ENCODE data around the gene CCR4.
"Not testable (repeated sequence)": the region's sequence is repeated elsewhere in the genome, so short reads cannot be mapped to it uniquely, and the experiment has no call there.

CCR4 gene

DNA sequence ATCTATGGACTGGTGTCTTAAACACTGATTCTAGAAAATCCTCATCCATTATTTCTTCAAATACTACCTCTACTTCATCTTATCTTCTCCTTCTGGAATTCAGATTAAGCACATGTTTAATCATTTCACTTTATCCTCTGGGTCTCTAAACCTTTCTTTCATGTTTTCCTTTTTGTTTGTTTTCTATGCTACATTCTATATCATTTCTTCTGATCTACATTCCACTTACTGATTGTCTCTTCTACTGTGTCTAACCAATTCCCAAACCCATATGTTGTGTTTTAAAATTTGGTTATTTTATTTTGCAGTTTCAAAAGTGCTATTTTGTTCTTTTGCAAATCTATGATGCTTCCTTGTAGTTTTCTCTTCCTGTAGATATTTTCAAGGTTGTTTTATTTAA lies 31.7 kb downstream of the CCR4 start:
- no peak for DNase-seq (ENCODE audit: low spot score)

DNA sequence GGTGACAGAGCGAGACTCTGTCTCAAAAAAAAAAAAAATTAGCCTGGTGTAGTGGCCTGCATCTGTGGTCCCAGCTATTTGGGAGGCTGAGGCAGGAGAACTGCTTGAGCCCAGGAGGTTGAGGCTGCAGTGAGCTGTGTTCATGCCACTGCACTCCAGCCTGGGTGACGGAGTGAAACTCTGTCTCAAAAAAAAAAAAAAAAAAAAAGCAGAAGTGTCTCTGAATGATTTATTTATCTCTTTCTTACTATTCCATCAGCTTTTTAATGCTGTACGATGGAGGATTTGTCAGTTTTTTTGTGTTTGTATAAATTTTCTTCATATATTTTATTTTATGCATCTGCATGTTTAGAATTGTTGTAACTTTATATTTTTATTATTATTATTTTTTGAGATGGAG lies 33.5 kb downstream of the CCR4 start:
- DNase-seq (ENCODE audit: low spot score): not testable (repeated sequence)

DNA sequence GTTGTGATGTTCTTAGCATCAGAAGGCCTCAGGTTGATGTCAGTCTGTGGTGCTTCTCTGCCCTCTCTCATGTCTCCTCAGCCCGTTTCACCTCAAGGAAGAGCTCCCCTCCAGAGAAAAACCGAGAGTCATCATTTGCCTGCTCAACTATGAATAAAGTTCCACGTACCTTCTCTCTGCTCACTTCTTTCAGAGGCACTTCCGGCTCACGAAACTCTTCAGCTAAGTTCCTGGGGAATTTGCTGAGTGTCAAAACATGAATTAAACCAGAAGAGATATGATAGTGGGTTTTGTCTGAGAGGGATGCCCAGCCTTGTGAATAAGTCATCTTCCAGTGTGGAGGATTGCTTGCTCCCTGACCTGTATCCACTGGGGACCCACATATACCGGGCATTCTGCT lies 37.7 kb downstream of the CCR4 start:
- no peak for DNase-seq (ENCODE audit: low spot score)

DNA sequence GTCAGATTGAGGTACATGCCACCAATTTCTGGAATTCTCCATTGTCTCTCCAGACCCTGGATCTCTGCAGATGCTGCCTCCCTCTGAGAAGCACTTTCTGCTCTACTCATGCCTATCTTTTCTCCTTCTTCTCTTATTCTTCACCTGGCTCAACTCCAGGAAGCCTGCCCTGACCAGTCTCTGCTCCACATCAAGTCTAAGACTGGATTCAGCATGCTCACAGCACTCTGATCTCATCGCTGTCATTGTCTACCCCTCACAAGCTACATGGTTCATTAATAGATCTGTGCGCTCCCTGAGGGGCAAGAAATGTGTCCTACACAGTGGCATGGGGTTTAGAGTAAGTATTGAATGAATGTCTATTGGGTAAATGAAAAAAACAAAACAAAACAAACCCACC lies 38.7 kb downstream of the CCR4 start:
- DNase-seq (ENCODE audit: low spot score): no peak

DNA sequence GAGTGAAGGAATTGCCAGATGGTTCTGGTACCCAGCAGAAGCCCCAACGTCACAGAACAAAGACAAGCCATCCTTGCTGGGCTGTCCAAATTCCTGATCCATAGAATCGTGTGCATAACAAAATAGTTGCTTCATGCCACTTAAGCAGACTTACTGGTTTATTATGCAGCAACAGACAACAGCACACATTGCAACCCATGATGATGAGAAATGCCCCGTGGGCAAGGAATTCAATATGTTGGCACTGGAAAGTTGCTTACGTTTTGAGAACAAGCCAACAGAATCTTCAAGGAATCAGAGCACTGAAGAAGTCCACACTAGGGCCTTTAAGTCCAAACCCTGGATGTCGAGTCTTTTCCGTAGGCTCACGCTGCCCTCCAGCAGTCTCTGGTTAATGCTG lies 40.3 kb downstream of the CCR4 start:
- no peak for DNase-seq (ENCODE audit: low spot score)

DNA sequence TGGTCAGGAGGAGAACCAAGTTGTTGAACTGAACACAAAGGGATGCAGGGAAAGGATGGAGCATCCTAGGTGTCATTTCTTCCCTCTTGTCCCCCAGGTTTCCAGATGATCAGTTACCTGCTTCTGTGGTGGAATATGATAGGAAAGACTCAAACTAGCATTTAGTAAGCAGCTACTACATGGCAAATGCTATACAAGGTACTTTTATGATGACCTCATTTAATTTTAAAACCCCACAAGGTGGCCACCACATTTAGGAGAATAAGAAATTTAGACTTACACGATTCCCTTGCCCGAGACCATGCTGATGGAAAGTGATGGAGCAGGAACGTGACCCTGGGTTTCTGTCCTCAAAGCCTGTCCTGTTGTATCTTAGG lies 40.9 kb downstream of the CCR4 start:
- DNase-seq (ENCODE audit: low spot score): no peak

DNA sequence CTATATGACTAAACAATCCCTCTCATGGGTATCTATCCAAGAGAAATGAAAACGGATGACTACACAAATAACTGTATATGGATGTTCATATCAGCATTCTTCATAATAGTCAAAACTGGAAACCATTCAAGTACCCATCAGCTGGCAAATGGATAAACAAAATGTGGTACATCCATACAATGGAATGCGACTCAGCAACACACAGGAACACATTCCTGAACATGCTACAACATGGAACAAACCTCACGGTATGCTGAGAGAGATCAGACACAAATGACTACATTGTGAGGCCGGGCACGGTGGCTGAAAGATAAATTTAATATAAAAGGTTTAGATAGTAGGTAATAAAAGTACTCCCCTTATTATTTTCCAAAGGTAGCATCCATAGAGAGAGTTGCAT lies 42.6 kb downstream of the CCR4 start:
- no peak for DNase-seq (ENCODE audit: low spot score)

DNA sequence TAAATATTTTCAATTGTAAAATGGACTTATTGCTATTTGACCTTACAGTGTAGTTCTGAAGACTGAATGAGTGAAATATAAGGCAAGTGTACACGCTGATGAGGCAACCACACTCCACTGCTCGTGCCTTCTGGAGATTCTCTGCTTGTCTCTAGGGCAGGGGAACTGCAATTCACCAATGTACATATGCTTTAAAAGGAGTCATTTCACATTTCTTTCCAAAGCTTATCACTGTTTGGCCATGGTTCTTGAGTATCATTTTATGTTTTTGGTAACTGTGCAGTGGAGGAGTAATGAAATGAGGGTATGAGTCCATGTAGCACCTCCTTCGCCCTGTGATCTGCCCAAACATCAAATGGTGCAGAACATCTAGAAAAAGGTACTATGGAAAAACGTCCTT lies 43.7 kb downstream of the CCR4 start:
- DNase-seq (ENCODE audit: low spot score): no peak

DNA sequence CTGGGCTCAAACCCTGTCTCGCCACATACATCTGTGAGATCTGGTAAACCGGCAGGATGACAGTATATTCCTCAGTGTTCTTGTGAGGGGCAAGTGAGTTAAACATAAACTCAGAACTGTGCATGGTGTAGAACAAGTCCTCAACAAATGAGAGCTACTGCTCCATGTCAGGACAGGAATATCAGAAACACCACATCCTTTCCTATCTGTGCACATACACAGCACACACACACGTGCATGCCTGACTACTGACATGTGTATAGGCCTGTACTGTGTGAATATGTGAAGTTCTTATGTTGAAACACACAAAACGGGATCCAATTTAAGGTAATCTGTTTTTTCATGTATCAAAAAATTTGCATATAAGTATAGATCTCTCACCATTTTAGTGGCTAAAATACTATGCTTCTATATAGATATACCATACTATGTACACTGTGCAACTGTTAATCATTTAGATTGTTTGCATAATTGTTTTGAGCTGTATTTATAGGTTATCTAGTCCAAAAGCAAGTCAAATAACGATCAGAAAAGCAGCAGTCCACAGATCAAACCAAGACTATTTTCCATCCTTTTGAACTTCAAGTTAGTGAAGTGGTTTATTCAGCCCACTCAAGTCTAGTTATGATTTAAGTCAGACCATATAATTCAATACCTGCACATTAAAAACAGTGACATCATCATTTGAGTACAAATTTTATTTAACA lies 44.8 kb downstream of the CCR4 start:
- DNase-seq (ENCODE audit: low spot score): no peak

DNA sequence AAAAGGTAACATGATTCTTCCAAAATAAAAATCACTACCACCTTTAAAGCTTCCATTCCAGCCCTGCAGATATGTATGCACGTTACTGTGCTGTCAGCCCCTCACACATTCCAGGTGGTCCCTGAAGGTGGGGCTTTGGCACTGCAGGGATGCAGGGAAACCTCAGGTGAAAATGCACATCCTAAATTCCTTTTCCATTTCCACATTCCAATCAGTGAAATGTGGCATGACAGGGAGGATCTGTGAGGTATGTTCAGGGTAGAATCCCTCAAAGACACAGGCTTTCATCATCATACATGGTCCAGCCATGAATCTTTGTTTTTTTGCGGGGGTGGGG lies 45.3 kb downstream of the CCR4 start:
- no peak for DNase-seq (ENCODE audit: low spot score)

DNA sequence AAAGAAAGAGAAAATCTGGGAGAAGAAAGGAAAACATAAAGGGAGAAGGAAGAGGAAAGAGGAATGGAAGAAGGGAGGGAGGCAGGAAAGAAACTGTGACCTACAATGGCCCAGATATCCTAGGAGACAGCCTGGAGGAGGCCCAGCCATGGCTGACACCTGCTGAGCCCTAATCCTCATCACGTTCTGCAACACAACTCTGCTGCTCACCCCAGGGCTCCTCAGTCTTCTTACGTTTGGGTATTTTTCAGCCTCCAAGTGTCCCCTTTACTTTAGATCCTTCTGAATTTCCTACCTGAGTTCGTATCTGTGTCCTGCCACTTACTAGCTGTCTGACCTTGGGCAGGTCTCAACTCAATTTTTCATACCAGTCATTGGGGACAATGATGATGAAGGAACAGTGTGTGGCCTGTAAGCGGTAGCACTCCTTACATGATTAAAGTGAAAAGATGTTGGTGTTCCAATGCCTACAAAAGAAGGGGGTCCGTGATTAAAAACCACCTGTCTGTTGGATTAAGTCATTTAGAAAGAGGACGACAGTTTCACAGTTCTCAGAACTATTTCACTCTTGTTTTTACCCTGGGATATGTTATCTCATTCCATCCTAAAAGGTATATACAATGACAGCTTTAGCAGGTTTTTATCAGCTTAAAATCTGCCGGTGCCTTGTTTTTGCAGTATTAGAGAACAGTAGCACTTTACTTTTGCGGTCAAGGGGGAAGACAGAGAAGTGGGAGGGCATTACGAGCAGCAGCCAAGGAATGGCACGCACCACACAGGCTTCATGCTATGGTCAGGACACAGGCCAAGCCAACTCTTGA lies 47.4 kb downstream of the CCR4 start:
- no peak for DNase-seq (ENCODE audit: low spot score)

DNA sequence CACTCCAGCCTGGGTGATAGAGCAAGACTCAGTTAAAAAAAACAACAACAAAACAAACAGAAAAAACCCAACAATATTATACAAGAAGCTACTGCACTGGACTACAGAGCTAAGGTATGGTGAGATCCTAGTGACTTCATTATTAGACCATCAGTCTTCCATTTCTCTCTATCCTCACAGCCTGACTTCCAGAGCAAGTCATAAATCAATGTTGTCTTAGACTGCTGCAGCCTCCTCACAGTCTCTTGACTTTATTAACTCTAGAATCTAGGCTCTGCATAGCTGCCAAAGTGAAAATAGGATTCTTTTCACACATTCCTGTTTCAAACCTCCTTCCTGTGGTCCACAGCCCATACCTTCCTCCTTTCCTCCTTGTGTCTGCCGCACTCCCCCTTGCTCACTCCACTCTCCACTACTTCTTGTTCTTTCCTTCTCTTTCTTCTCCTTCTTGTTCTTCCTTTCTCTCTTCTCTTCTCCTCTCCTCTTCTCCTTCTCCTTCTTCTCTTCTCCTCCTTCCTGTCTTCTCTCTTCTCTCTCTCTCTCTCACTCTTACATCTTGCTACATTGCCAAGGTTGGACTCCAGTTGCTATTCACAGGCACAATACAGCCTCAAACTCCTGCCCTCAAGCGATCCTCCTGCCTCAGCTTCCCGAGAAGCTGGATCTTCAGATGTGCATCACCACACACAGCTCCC lies 49.4 kb downstream of the CCR4 start:
- no peak for DNase-seq (ENCODE audit: low spot score)

DNA sequence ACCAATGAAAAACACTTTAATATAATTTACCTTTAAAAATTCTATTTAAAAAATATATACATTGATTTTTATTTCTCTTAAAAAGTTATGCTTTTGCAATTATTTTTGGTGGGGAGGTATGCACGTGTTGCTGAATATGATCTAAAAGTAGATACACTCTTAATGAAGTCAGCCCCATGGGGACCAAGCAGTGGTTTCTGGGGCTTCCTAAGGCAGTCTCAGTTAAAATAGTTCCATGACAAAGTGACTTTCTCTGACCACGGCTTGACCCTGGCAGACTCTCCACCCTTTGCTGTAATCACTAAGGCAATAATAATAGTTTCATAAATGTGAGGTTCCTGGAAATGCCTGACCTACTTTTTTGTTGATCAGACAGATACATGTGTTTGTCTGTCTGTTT lies 50.4 kb downstream of the CCR4 start:
- no peak for DNase-seq (ENCODE audit: low spot score)

DNA sequence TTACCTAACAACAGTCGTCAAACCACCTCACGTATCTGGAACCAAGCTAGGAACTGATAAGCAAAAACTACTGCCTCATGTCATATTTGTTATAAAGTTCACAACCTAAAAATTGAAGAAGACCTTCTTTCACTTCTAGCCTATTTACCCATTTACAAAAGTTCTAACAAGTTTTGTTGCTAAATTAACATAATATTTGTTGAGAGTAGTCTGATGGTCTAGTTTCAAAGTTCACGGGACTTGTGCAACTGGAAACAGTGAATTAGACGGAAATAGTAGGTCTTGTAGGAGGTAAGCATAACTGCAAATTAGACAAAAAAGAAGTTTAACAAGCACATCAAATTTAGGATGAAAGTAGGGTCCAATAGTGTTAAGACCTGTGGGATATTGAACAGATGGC lies 51.9 kb downstream of the CCR4 start:
- DNase-seq (ENCODE audit: low spot score): no peak

DNA sequence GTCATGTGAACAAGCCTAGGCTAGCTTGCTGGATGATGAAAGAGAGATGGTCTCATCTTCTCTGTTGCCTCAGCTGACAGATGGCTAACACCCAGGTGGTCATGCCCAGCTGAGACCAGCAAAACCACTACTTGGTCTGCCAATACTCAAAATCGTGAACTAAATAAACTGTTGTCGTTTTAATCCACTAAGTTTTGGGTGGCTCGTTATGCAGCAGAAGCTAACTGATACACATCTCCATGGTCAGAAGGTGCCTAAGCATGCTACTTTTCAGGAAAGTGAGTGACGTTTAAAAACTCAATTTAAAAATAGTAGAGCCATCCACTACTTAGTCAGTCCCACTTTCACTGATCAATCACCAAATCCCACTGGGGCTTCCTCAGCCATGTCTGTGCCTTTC lies 52.8 kb downstream of the CCR4 start:
- DNase-seq (ENCODE audit: low spot score): no peak

DNA sequence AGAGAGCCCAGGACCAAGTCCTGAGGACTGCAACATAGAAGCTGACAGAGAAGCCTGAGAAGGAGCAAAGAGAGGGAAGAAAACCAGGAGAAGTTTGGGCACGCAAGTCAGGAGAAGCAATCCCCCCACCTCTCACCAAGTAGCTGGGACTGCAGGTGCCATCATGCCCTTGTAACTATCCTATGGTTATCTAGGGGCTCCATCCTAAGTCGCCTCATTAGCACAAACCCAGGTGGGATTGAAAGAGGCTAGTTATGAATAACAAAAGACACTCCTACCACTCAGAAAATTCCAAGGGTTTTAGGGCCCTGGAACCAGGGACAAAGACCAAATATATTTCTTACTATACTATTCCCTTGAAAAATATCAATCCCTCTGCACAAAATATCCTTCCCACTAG lies 53.5 kb downstream of the CCR4 start:
- DNase-seq (ENCODE audit: low spot score): no peak
